ENCODE data around the gene MIPEP.

- TF ChIP-seq, protein P1, sequence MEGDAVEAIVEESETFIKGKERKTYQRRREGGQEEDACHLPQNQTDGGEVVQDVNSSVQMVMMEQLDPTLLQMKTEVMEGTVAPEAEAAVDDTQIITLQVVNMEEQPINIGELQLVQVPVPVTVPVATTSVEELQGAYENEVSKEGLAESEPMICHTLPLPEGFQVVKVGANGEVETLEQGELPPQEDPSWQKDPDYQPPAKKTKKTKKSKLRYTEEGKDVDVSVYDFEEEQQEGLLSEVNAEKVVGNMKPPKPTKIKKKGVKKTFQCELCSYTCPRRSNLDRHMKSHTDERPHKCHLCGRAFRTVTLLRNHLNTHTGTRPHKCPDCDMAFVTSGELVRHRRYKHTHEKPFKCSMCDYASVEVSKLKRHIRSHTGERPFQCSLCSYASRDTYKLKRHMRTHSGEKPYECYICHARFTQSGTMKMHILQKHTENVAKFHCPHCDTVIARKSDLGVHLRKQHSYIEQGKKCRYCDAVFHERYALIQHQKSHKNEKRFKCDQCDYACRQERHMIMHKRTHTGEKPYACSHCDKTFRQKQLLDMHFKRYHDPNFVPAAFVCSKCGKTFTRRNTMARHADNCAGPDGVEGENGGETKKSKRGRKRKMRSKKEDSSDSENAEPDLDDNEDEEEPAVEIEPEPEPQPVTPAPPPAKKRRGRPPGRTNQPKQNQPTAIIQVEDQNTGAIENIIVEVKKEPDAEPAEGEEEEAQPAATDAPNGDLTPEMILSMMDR (IDR thresholded peaks at IDR 0.05) = no peak
- TF ChIP-seq POLR2A (IDR thresholded peaks at IDR 0.05) = no peak
These were observed 80.4 kb downstream of the MIPEP start for GRCh38 chr13:23808803-23809202.

Measured in thyroid gland (tissue), 4 donors.